ENCODE results near the gene ABCC4.

The ABCC4 gene

GRCh38 chr13:95301183-95301967 is at the start of gene ABCC4:
TSS of gene ABCC4 (minus strand) at chr13:95301451. CDS start at chr13:95301314, 137 bp downstream.
- peak; percentile 47 for DNase-seq (ENCODE audit: low read depth)

- peak; percentile 8 for DNase-seq (ENCODE audit: low read depth)
Measured at GRCh38 chr13:95349267-95349666, 48.0 kb upstream of the ABCC4 start.

GRCh38 chr13:95343944-95344343 is 42.7 kb upstream of the ABCC4 start:
- no peak for DNase-seq (ENCODE audit: low read depth)

GRCh38 chr13:95341441-95341840 is 40.2 kb upstream of the ABCC4 start:
- DNase-seq (ENCODE audit: low read depth): peak; percentile 18

- no peak for DNase-seq (ENCODE audit: low read depth)
Measured at GRCh38 chr13:95338905-95339304, 37.7 kb upstream of the ABCC4 start.

GRCh38 chr13:95337597-95337996 is 36.3 kb upstream of the ABCC4 start:
- DNase-seq (ENCODE audit: low read depth): no peak

GRCh38 chr13:95335667-95336066 is 34.4 kb upstream of the ABCC4 start:
- no peak for DNase-seq (ENCODE audit: low read depth)

GRCh38 chr13:95328386-95328785 is 27.1 kb upstream of the ABCC4 start:
- no peak for DNase-seq (ENCODE audit: low read depth)

- no peak for DNase-seq (ENCODE audit: low read depth)
Measured at GRCh38 chr13:95327190-95327589, 25.9 kb upstream of the ABCC4 start.

GRCh38 chr13:95326695-95327094 is 25.4 kb upstream of the ABCC4 start:
- no peak for DNase-seq (ENCODE audit: low read depth)

GRCh38 chr13:95325485-95325884 is 24.2 kb upstream of the ABCC4 start:
- DNase-seq (ENCODE audit: low read depth): no peak

GRCh38 chr13:95323930-95324662 is 22.8 kb upstream of the ABCC4 start:
- DNase-seq (ENCODE audit: low read depth): no peak

- no peak for DNase-seq (ENCODE audit: low read depth)
Measured at GRCh38 chr13:95319551-95320274, 18.5 kb upstream of the ABCC4 start.

GRCh38 chr13:95317039-95317989 is 16.1 kb upstream of the ABCC4 start:
- no peak for DNase-seq (ENCODE audit: low read depth)

- DNase-seq (ENCODE audit: low read depth): no peak
Measured at GRCh38 chr13:95315752-95316151, 14.5 kb upstream of the ABCC4 start.

GRCh38 chr13:95307507-95307906 is 6.3 kb upstream of the ABCC4 start:
- no peak for DNase-seq (ENCODE audit: low read depth)

- no peak for DNase-seq (ENCODE audit: low read depth)
Measured at GRCh38 chr13:95304453-95304852, 3.2 kb upstream of the ABCC4 start.

GRCh38 chr13:95301968-95302393 is 730 bp upstream of the ABCC4 start:
- DNase-seq (ENCODE audit: low read depth): no peak

- DNase-seq (ENCODE audit: low read depth): no peak
Measured at GRCh38 chr13:95300625-95301182, 547 bp downstream of the ABCC4 start.

- DNase-seq (ENCODE audit: low read depth): no peak
Measured at GRCh38 chr13:95298971-95299621, 2.2 kb downstream of the ABCC4 start.
